Measurements from ENCODE around the gene BZW2. TPM values are rescaled to one million over a fixed set of nuclear protein-coding genes. Genes with fewer than 3 reads are reported as not detected.

Gene BZW2
- total RNA-seq, 1 donor from 2014 or later: 90.2 TPM

DNA sequence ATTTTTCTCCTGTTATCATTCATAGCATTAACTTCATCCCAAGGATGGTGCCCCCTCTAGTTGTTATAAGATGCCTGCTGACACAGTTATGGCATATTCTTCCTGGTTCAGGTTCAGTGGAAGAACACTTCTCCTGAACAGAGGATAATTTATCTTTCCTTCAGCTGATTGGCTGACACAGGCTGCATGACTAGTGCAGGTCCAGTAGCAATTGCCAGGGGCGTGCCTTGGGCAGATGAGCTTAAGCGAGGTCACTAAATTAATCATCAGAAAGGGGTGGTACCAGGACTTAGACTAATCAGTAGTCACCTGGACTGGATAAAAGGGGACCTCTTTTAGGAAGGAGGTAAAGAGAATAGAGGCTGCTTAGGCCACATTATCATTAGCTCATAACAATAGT is 42.3 kb downstream of the BZW2 start:
- intact Hi-C loops (cut with micrococcal nuclease): no loop called here
- H3K27ac Mint-ChIP-seq: no peak overlapping the region

DNA sequence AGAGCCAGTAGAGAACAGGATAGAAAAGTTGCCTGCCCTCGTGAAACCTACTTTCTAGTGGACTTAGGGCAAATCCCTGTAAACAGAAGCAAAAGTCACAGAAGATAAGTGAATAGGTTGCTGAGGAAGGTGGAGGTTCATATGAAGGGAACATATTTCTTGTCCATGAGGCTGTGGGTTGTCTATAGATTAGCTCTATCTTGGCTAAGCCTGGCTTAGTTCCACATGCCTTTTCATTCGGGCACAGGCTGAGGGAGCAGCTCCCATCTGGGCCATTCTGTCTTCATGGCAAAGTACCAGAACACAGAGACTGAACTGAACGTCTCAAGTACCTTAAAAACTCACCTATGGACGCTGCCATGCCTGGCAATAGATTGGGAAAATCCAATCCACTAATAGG is 45.3 kb downstream of the BZW2 start:
- H3K4me3 Mint-ChIP-seq (ENCODE audit: low read depth): no peak overlapping the region
- no peak overlapping the region for H3K27ac Mint-ChIP-seq
- peaks cover 60% of the 10 kb centered on the region for H3K36me3 Mint-ChIP-seq (ENCODE audit: low read depth)
- H3K4me1 Mint-ChIP-seq (ENCODE audit: low read depth): peaks cover 5% of the 10 kb centered on the region
- H3K27me3 Mint-ChIP-seq (ENCODE audit: low read depth): no peaks in the 10 kb centered on the region
- intact Hi-C loops (cut with micrococcal nuclease): no loop called here
- H3K9me3 Mint-ChIP-seq: no peaks in the 10 kb centered on the region
- no peak for DNase-seq (ENCODE audit: low spot score)

More for the DNA sequence above, 42.3 kb downstream of the BZW2 start:
- no peak overlapping the region for H3K4me3 Mint-ChIP-seq (ENCODE audit: low read depth)
- peaks cover 64% of the 10 kb centered on the region for H3K36me3 Mint-ChIP-seq (ENCODE audit: low read depth)
- DNase-seq (ENCODE audit: low spot score): no peak
- peaks cover 20% of the 10 kb centered on the region for H3K4me1 Mint-ChIP-seq (ENCODE audit: low read depth)
- no peaks in the 10 kb centered on the region for H3K27me3 Mint-ChIP-seq (ENCODE audit: low read depth)
- H3K9me3 Mint-ChIP-seq: no peaks in the 10 kb centered on the region

DNA sequence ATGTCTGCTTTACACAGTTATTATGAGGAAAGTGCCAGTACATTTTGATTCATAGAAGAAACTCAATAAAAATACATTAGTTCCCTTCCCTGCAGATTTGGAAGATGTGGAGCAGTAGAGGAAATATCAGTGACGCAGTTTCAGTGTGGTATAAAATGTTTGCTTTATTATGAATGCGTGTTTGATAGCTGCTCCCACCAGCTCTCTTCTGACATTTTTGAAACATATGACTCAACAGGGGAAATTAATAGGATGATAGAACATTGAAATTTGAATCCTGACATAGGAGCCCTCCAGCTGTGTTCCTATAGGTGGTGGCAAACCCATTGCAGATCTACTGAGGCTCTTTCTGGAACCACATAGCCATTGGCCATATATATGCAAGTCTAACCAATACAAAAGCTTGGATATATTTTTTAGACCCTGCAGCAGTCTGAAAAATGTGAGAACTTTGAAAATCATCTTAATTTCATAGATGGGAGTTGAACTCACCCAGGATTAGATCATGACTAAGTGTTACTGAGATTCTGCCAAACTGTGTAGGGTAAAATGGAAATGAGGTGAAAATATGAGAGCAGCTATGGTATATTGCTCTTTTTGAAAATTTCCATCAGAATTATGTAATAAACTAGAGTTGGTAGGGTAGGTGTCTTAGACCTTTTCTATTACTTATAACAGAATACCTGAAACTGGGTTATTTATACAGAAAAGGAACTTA is 47.8 kb downstream of the BZW2 start:
- intact Hi-C loops (cut with micrococcal nuclease): no loop called here
- no peak overlapping the region for H3K4me3 Mint-ChIP-seq (ENCODE audit: low read depth)
- H3K36me3 Mint-ChIP-seq (ENCODE audit: low read depth): peaks cover 68% of the 10 kb centered on the region
- no peak for DNase-seq (ENCODE audit: low spot score)
- peaks cover 5% of the 10 kb centered on the region for H3K4me1 Mint-ChIP-seq (ENCODE audit: low read depth)
- no peaks in the 10 kb centered on the region for H3K9me3 Mint-ChIP-seq
- H3K27me3 Mint-ChIP-seq (ENCODE audit: low read depth): no peaks in the 10 kb centered on the region
- no peak overlapping the region for H3K27ac Mint-ChIP-seq

DNA sequence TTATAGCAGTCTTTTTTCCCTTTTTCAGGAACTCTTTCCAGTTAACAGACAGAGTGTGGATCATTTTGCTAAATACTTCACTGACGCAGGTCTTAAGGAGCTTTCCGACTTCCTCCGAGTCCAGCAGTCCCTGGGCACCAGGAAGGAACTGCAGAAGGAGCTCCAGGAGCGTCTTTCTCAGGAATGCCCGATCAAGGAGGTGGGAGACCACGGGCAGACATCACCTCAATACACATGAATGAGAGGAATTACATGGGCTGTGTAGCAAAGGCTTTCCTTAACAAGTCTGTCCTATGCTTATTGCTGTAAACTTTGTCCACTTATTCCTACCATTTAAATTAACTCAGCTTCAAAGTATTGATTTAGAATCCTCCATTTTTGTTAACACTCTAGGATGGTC is 48.8 kb downstream of the BZW2 start:
- Mint-ChIP-seq H3K4me1 (ENCODE audit: low read depth) (peaks cover 5% of the 10 kb centered on the region), H3K27me3 (ENCODE audit: low read depth) (no peaks in the 10 kb centered on the region), H3K4me3 (ENCODE audit: low read depth) (no peak overlapping the region), H3K27ac (no peak overlapping the region), H3K9me3 (no peaks in the 10 kb centered on the region), H3K36me3 (ENCODE audit: low read depth) (peaks cover 76% of the 10 kb centered on the region)
- intact Hi-C loops (cut with micrococcal nuclease): loop anchor here (5.0 kb wide), 1 partner anchor 222 kb away; no protein-coding TSS in a partner anchor
- DNase-seq (ENCODE audit: low spot score): no peak

DNA sequence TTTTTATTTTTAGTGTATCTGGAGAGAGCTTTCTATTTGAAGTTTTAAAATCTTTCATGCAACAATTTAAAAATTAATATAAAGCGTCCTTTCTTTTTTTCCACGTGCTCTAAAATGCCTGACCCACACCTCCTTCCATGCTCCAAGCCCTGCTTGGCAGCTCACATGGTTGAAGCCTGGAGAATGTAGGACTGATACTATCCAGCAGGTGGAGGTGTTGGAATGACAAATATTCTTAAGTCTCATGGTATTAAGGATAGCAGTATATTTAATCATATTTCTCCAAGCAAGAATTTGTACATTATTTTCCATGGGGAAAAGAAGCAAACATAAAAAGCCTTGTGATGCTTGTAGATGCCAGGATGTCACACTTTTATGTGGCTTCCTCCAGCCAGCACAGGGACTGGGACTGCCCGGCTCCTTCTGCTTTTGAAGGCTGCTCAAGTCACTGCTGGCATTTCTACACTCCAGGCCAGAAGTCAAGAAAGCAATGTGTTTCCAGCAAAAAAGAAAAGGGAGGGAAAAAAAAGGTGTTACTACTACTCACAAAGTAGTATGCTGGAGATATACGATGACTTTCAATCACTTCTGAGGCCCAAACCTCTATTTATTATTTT is 49.7 kb downstream of the BZW2 start:
- intact Hi-C loops (cut with micrococcal nuclease): loop anchor here (5.0 kb wide), 1 partner anchor 222 kb away; no protein-coding TSS in a partner anchor
- Mint-ChIP-seq H3K4me3 (ENCODE audit: low read depth) (no peak overlapping the region), H3K4me1 (ENCODE audit: low read depth) (peaks cover 5% of the 10 kb centered on the region), H3K27ac (no peak overlapping the region), H3K27me3 (ENCODE audit: low read depth) (no peaks in the 10 kb centered on the region), H3K9me3 (no peaks in the 10 kb centered on the region), H3K36me3 (ENCODE audit: low read depth) (peaks cover 83% of the 10 kb centered on the region)
- DNase-seq (ENCODE audit: low spot score): no peak

DNA sequence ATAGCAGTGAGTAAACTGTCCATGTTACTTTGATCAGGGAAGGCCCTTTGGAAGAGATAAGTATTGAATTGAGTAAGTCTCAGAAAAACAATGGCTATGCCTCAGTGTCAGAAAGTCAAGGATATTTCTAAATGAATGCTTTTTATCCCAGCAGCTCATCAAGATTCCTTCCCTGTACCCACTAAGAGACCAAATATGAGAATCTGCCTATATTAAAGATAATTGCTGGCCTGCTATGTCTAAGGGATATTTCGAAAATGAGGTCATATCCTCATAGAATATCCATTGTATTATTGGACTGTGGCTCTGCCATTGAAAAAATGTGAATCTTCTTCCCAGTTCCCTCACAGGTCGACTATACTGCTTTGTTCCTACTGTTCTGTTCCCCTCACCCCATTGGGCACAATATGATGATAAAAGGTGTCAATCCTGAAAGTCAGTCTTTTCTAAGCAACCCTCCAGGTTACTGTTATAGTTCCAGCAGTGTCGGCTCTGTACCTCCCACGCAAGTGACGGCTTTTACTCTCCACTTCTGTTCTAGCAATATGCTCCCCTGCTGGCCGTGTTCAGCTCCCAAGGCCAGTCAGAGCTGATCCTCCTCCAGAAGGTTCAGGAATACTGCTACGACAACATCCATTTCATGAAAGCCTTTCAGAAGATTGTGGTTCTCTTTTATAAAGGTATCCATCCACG is 51.7 kb downstream of the BZW2 start:
- H3K9me3 Mint-ChIP-seq: no peaks in the 10 kb centered on the region
- H3K36me3 Mint-ChIP-seq (ENCODE audit: low read depth): peaks cover 79% of the 10 kb centered on the region
- no peak for DNase-seq (ENCODE audit: low spot score)
- H3K27me3 Mint-ChIP-seq (ENCODE audit: low read depth): no peaks in the 10 kb centered on the region
- peaks cover 5% of the 10 kb centered on the region for H3K4me1 Mint-ChIP-seq (ENCODE audit: low read depth)
- H3K4me3 Mint-ChIP-seq (ENCODE audit: low read depth): no peak overlapping the region
- H3K27ac Mint-ChIP-seq: no peak overlapping the region
- intact Hi-C loops (cut with micrococcal nuclease): loop anchor here (5.0 kb wide), 1 partner anchor 220 kb away; no protein-coding TSS in a partner anchor

DNA sequence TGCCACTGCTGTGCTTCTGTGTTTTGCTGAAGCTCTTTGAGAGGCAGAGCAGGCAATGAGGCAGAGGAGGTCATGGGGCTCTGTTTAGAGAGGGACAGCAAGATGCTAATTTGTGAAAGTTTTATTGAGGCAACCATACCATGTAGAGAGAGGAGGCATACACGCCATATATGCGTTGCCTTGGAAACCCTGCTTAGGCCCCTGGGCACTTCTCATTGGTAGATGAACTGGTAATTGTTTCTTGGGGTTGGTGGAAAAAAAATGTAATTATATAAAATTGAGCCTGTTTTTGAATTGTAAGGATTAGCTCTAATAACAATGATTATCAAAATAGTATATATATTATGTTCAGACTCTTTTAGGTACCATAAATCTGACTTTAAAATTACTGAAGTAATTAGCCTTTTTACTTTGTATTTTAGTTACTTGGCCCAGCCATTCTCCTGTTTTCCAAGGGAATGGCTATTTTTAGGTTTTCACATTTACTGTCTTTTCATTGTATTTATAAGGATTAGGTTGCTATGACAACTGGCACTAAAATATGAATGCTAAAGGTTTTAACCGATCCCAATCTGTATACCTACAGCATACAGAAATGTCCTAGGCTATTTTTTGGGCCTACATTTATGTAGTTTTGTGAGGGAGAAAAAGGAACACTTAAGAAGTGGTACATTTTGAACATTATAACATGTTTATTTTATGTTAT is 52.4 kb downstream of the BZW2 start:
- no peak for DNase-seq (ENCODE audit: low spot score)
- peaks cover 4% of the 10 kb centered on the region for H3K4me1 Mint-ChIP-seq (ENCODE audit: low read depth)
- no peaks in the 10 kb centered on the region for H3K27me3 Mint-ChIP-seq (ENCODE audit: low read depth)
- peaks cover 73% of the 10 kb centered on the region for H3K36me3 Mint-ChIP-seq (ENCODE audit: low read depth)
- intact Hi-C loops (cut with micrococcal nuclease): loop anchor here (5.0 kb wide), 1 partner anchor 219 kb away; no protein-coding TSS in a partner anchor
- H3K9me3 Mint-ChIP-seq: no peaks in the 10 kb centered on the region
- H3K27ac Mint-ChIP-seq: no peak overlapping the region
- no peak overlapping the region for H3K4me3 Mint-ChIP-seq (ENCODE audit: low read depth)

DNA sequence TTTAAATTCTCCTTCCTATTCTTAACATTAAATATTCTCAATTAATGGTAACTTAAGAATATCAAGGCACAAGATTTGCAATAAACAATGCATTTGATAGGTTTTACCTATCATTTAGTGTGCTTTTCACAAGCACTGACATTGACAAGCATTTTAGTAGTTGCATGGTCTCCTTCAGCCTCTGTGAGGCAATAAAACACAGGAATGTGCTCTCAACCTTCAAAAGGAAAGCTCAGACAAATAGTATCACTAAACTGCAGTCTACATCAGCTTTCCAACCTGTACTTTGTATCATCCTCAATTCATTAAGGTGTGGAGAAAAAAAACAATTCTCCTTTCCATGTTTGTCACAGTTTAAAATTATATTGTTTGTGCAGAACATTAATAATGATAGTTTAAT is 56.5 kb downstream of the BZW2 start:
- Mint-ChIP-seq H3K4me1 (ENCODE audit: low read depth) (no peaks in the 10 kb centered on the region), H3K27me3 (ENCODE audit: low read depth) (no peaks in the 10 kb centered on the region), H3K27ac (no peak overlapping the region), H3K4me3 (ENCODE audit: low read depth) (no peak overlapping the region), H3K9me3 (no peaks in the 10 kb centered on the region), H3K36me3 (ENCODE audit: low read depth) (peaks cover 68% of the 10 kb centered on the region)
- intact Hi-C loops (cut with micrococcal nuclease): no loop called here
- DNase-seq (ENCODE audit: low spot score): no peak

DNA sequence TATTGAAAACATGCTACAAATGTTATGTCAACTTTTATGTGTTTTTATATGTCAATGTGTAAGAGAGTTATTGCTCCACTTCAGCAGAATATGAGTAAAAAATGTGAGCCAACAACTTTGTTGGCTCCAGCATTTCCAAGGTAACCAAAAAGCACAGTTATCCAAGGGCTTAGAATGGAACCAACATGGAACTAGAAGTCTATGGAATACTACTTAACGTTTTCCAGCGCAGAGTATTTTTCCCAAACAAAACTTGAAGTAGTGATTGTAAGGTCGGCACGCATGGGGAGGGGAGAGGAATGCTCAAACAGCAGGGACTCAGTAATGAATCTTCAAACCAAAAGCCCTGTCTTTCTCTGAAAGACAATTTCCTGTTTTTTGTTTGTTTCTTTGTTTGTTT is 62.5 kb downstream of the BZW2 start:
- Mint-ChIP-seq H3K9me3 (no peaks in the 10 kb centered on the region), H3K36me3 (ENCODE audit: low read depth) (peaks cover 58% of the 10 kb centered on the region), H3K27ac (no peak overlapping the region), H3K4me3 (ENCODE audit: low read depth) (no peak overlapping the region), H3K27me3 (ENCODE audit: low read depth) (no peaks in the 10 kb centered on the region), H3K4me1 (ENCODE audit: low read depth) (peaks cover 16% of the 10 kb centered on the region)
- no peak for DNase-seq (ENCODE audit: low spot score)
- intact Hi-C loops (cut with micrococcal nuclease): no loop called here

DNA sequence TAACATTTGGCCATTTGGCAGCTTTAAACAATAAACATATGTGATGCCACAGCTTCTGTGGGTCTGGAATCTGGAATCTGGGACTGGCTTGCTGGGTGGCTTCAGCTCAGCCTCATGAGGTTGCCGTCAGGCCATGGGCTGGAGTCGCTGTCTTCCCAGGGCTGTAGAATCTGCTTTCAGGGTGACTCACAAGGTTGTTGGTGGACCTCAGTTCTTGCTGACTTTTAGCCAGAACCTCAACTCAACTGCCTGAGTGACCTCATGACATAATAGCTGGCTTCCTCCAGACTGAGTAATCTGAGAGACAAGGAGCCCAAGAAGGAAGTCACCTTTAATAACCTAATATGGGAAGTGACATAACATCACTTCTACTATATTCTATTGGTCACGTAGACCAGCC is 63.0 kb downstream of the BZW2 start:
- H3K27ac Mint-ChIP-seq: no peak overlapping the region
- intact Hi-C loops (cut with micrococcal nuclease): no loop called here
- peaks cover 53% of the 10 kb centered on the region for H3K36me3 Mint-ChIP-seq (ENCODE audit: low read depth)
- peaks cover 16% of the 10 kb centered on the region for H3K4me1 Mint-ChIP-seq (ENCODE audit: low read depth)
- H3K27me3 Mint-ChIP-seq (ENCODE audit: low read depth): no peaks in the 10 kb centered on the region
- no peak for DNase-seq (ENCODE audit: low spot score)
- H3K9me3 Mint-ChIP-seq: no peaks in the 10 kb centered on the region
- no peak overlapping the region for H3K4me3 Mint-ChIP-seq (ENCODE audit: low read depth)

DNA sequence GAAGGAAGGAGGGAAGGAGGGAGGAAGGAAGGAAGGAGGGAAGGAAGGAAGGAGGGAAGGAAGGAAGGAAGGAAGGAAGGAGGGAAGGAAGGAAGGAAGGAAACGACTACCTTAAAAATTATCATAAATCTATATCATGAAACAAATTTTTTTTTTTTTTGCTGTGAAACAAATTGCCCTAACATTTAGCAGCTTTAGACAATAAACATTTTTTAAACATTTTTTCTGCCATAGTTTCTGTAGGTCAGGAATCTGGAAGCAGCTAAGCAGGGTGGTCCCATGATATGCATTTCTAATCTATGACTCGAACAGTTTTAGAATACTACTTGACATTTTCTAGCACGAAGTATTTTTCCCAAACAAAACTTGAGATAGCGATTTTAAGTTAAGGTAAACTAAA is 64.7 kb downstream of the BZW2 start:
- no peak overlapping the region for H3K4me3 Mint-ChIP-seq (ENCODE audit: low read depth)
- DNase-seq (ENCODE audit: low spot score): no peak
- no peak overlapping the region for H3K27ac Mint-ChIP-seq
- peaks cover 16% of the 10 kb centered on the region for H3K4me1 Mint-ChIP-seq (ENCODE audit: low read depth)
- no peaks in the 10 kb centered on the region for H3K27me3 Mint-ChIP-seq (ENCODE audit: low read depth)
- intact Hi-C loops (cut with micrococcal nuclease): no loop called here
- H3K36me3 Mint-ChIP-seq (ENCODE audit: low read depth): peaks cover 44% of the 10 kb centered on the region
- H3K9me3 Mint-ChIP-seq: no peaks in the 10 kb centered on the region

DNA sequence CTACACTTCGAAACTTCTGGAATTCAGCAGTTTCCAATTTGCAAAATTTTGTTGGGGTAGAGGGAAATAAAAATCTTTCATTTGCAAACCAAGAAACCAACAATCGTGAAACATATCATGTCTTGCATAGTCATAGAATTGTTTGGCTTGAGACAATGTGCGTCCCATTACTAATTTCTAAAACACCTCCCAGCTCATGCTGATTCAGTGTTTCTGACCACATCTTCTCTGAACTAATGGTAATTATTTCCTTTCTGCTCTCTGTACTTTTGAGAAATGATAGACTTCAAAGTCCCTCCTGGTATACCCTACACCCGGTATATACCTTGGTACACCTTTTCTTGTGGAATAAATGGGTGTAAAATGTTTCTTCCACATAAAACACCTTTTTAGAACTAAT is 65.7 kb downstream of the BZW2 start:
- no peak overlapping the region for H3K4me3 Mint-ChIP-seq (ENCODE audit: low read depth)
- peaks cover 34% of the 10 kb centered on the region for H3K36me3 Mint-ChIP-seq (ENCODE audit: low read depth)
- H3K27ac Mint-ChIP-seq: no peak overlapping the region
- H3K4me1 Mint-ChIP-seq (ENCODE audit: low read depth): peaks cover 16% of the 10 kb centered on the region
- no peaks in the 10 kb centered on the region for H3K9me3 Mint-ChIP-seq
- intact Hi-C loops (cut with micrococcal nuclease): no loop called here
- no peaks in the 10 kb centered on the region for H3K27me3 Mint-ChIP-seq (ENCODE audit: low read depth)
- DNase-seq (ENCODE audit: low spot score): no peak

Measured in activated T-helper 2 cell treated with anti-CD3 and anti-CD28 coated beads, Interferon-gamma antibody, Interleukin-2, Interleukin-4, amounts not matched to agents 10 μg/mL and 5 μg/mL and 100 μg/mL, durations not matched to agents 14 hours and 24 hours and 36 hours (primary cell).